8988T (cell line): Measurements from ENCODE around the gene CCNB3.

Experiments
- DNase-seq: peaks from one replicate; pipeline ENCODE4 v3.0.0; 2011

The CCNB3 gene

DNA sequence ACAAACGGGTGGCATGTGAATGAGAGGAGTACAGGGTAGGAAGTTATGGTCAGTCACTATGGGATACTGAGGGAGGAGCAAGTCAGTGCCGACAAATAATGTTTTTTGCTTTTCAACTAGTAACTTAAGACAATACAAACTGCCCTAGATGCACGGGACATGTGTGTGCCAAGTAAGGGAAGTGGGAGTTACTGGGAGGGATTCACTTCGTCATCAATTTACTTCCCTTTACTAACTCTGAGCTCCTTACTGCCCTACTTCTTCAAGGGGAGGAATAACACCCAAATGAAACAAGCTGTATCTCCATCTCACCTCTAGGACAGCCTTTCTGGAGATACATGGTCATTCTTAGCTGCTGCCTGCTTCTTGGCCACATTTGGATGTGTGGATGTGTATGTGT lies 168.4 kb downstream of the CCNB3 start:
- no peak for DNase-seq

DNA sequence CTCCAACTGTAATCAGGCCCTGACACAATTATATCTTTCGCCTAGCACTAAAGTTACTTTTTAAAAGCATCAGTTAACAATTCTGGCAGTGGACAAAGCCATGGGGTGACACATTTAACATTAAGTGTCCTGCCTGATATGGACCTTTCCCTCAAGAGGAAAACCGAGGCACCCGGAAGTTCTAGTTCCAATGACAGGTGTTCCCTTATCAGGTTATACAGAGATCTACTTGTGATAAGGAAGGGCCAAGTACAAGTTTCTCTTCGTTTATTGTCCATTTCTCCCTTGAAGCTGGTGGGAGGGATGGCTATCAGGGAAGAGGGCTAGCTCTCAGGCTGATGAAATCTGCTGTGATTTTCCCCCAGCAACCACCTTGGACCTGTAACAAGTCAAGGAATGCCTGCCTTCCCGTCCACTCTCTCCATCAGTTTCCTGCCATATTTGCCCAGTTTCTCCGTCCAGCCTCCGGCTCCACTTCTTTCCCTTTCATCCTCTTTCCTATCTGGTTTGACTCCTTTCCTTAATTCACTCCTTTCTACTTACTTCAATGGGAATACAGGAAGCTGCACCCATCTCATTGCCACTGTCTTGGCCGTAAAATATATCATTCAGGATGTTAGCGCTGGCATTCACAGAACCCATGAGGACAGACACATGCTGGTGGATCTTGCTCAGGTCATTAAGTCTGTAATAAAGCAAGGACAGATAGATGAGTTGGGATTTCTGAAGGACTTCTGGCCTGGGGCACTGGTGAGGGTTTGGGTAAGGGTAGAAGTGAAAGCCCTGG lies 171.1 kb downstream of the CCNB3 start:
- DNase-seq: no peak

DNA sequence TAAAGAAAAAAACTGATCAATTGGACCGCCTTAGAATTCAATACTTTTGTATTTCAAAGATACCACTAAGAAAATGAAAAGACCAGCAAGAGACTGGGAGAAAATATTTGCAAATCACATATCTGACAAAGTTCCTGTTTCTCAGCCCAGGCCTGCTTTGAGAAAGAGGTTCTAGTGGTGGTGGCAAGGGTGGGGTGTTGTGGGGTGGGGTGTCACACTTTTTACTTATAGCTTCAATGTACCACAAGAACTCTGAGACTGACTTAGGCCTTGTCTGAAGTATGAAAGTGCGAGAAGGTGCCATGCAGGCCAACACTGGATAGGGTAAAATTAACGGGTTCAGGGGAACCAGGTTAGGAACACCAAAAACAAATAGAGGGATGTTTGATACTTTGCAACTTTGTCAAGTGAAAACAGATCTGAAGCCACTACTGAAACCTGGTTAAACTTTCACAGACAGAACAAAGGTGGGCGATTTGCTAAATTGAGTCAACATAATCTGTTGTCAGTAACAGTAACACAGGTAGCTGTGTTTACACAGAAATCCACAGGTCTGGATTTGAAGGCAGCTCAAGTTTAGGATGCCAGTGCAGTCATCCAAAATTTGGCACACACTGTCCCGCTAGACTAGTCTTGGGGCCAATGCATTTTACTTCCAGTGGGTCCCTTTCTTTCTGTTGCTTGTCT lies 177.3 kb downstream of the CCNB3 start:
- DNase-seq: no peak

DNA sequence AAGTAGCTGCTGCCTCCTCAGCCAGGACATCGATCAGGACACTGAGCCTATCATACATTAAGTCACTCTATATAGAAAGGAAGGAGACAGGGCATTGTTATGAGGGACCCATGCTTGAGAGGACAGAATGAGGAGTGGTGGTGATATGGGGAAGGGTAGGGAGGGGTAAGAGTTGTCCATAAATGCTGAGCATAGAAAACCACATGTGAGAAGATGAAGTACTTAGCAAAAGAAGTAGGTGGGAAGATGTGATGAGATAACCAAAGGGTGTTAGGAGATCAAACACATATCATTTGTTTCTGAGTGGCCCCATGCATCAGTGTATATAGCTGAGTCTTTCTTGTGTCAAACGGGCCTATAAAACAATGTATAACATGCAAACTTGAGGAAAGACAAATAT lies 182.0 kb downstream of the CCNB3 start:
- DNase-seq: no peak

DNA sequence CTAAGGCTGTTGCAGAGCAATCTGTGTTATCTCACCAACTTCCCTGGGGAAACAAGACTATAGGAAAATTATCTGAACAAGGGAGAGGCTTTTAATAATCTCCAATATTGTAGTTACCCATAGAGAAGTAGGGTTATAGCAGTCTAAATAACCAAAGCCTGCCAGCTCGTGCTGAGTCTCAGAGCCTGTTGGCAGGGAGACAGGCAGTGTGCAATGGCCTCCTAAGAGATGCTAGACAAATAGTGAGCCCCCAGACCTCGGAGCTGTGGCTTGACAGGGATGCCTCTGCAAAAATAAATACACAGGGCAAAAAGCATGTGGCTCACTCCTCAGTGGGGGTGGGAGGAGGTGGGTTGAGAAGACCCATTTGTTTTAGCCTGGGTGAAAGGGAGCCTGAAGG lies 189.3 kb downstream of the CCNB3 start:
- no peak for DNase-seq
